Measurements from ENCODE around the gene POLN.

DNA sequence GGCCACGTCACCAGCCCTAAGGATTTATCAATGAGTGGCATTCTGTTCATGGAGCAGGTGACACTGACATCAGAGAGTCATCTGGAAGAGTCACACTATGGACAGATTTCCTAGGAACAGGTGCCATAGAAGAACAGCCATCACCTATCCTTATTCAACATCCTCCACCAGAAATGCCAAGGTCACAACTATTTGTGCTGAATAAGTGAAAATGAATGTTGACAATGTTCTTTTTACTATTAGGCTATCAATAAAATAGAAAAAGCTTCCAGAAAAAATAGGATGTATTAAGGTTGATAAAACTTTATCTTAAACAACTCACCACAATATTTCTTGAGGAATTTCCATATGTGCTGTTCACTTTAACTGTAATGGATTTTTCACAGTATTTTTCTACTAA lies 62.9 kb downstream of the POLN start:
- TF ChIP-seq, protein P1, sequence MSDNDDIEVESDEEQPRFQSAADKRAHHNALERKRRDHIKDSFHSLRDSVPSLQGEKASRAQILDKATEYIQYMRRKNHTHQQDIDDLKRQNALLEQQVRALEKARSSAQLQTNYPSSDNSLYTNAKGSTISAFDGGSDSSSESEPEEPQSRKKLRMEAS (IDR thresholded peaks at IDR 0.05; ENCODE audit: low read depth, low read length) = no peak
- TF ChIP-seq, protein P2, sequence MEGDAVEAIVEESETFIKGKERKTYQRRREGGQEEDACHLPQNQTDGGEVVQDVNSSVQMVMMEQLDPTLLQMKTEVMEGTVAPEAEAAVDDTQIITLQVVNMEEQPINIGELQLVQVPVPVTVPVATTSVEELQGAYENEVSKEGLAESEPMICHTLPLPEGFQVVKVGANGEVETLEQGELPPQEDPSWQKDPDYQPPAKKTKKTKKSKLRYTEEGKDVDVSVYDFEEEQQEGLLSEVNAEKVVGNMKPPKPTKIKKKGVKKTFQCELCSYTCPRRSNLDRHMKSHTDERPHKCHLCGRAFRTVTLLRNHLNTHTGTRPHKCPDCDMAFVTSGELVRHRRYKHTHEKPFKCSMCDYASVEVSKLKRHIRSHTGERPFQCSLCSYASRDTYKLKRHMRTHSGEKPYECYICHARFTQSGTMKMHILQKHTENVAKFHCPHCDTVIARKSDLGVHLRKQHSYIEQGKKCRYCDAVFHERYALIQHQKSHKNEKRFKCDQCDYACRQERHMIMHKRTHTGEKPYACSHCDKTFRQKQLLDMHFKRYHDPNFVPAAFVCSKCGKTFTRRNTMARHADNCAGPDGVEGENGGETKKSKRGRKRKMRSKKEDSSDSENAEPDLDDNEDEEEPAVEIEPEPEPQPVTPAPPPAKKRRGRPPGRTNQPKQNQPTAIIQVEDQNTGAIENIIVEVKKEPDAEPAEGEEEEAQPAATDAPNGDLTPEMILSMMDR (IDR thresholded peaks at IDR 0.05; ENCODE audit: low read depth, low read length) = no peak
